Heart left ventricle (tissue), 13 donors: ENCODE results near the gene BEST4.

Experiments
- POLR2A ChIP-seq, 2 donors: fragments of 450-650 bp; IDR thresholded peaks; one replicate each; pipeline ENCODE4 v1.6.1; 2017; ENCODE audit warnings: antibody characterized with exemption in 2 of 2, mild to moderate bottlenecking in 2 of 2, moderate library complexity in 2 of 2
- TF ChIP-seq, protein P1 (sequence below), 12 donors: fragments of 200-600 bp; sonication (generic) in 4 of 12; IDR thresholded peaks; one replicate each; pipeline versions ENCODE4 v1.5.0 to v1.8.0; 2018 to 2022; ENCODE audit warnings: antibody characterized with exemption in 12 of 12, mild to moderate bottlenecking in 5 of 12
- donor health status: ischemic (EF 13 %, LVEDD 7.1; RV severe dilation, severe dysfunction).
- donor health status: DM: no; HTN: yes; CAD: no.
- donor health status: DM: no; HTN: no; CAD: no.
- donor health status: ischemic (EF 25% LVEDD 6.9; RV normal size, moderate dysfunction).
- donor health status: ischemic (EF 25% LVEDD 5.7; RV mildly dilated, moderate dysfunction).
- donor health status: ischemic (EF 35%, LVEDD 5.7; RV mildly dilated, moderate dysfunction).
- donor health status: nonischemic (EF 11% LVEDD 7.7; RV severe dilation, severe dysfunction).
- donor health status: DM: yes; HTN: yes; CAD: no.
- donor health status: PGD.
- donor health status: ischemic (EF 29% LVEDD 5.4; RV normal size, mild dysfunction).
- donor health status: nonischemic (EF 23%, LVEDD 6.1; RV moderate dilation, normal function).

- TF ChIP-seq, protein P1, sequence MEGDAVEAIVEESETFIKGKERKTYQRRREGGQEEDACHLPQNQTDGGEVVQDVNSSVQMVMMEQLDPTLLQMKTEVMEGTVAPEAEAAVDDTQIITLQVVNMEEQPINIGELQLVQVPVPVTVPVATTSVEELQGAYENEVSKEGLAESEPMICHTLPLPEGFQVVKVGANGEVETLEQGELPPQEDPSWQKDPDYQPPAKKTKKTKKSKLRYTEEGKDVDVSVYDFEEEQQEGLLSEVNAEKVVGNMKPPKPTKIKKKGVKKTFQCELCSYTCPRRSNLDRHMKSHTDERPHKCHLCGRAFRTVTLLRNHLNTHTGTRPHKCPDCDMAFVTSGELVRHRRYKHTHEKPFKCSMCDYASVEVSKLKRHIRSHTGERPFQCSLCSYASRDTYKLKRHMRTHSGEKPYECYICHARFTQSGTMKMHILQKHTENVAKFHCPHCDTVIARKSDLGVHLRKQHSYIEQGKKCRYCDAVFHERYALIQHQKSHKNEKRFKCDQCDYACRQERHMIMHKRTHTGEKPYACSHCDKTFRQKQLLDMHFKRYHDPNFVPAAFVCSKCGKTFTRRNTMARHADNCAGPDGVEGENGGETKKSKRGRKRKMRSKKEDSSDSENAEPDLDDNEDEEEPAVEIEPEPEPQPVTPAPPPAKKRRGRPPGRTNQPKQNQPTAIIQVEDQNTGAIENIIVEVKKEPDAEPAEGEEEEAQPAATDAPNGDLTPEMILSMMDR (IDR thresholded peaks at IDR 0.05): no peak
- no peak for TF ChIP-seq POLR2A (IDR thresholded peaks at IDR 0.05)
Measured at GRCh38 chr1:44805311-44806024, 17.5 kb upstream of the BEST4 start.
